Measurements from ENCODE around the gene RPL15.
"Not testable (repeated sequence)": the region's sequence is repeated elsewhere in the genome, so short reads cannot be mapped to it uniquely, and the experiment has no call there.

RPL15 gene

DNA sequence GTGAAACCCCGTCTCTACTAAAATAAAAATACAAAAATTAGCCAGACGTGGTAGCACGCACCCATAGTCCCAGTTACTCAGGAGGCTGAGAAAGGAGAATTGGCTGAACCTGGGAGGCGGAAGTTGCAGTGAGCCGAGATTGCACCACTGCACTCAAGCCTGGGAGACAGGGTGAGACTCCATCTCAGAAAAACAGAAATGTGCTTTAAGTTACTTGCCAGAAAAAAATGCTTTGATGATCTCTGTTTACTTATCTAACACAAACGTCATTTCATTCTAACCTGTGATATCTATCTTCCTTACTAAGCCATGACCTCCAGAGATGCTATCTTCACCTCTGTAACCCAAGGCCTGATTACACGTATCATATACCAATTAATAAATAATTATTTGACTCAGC is 7.6 kb upstream of the RPL15 start:
- H3K4me3 ChIP-seq (ENCODE audit: low read length): no peak overlapping the region
- no peaks in the 10 kb centered on the region for H4K20me1 ChIP-seq (ENCODE audit: insufficient read depth, low read length)
- H3K27ac ChIP-seq (ENCODE audit: low read length): no peak overlapping the region
- no peak overlapping the region for H2AFZ ChIP-seq (ENCODE audit: low read length)
- no peaks in the 10 kb centered on the region for H3K9me3 ChIP-seq (replicated peaks; ENCODE audit: insufficient read depth, low read length)
- H3K4me1 ChIP-seq (ENCODE audit: low read length): peaks cover 10% of the 10 kb centered on the region
- H3K9me2 ChIP-seq (replicated peaks; ENCODE audit: insufficient read depth, low read length): no peaks in the 10 kb centered on the region
- H3K9ac ChIP-seq (ENCODE audit: low read length): no peak overlapping the region
- TF ChIP-seq EZH2phosphoT487 (IDR thresholded peaks at IDR 0.05; ENCODE audit: low read length) (no peak), EZH2 (optimal IDR thresholded peaks at IDR 0.05; ENCODE audit: low read depth, low read length) (no peak), CTCF (IDR thresholded peaks at IDR 0.05; ENCODE audit: low read length) (no peak)
- H3F3A ChIP-seq (ENCODE audit: insufficient read depth, low read length): peaks cover 12% of the 10 kb centered on the region
- H3K27me3 ChIP-seq (replicated peaks; ENCODE audit: insufficient read depth, low read length): no peaks in the 10 kb centered on the region
- H3K79me2 ChIP-seq (ENCODE audit: low read length): no peaks in the 10 kb centered on the region
- no peak overlapping the region for H3K4me2 ChIP-seq (ENCODE audit: low read depth, low read length)
- H3K36me3 ChIP-seq (replicated peaks; ENCODE audit: insufficient read depth, low read length): no peaks in the 10 kb centered on the region
- DNase-seq: no peak

GRCh38 chr3:23911397-23911796 is 5.5 kb upstream of the RPL15 start:
- Histone ChIP-seq H3K9me3 (replicated peaks; ENCODE audit: insufficient read depth, low read length) (no peaks in the 10 kb centered on the region), H3K4me2 (ENCODE audit: low read depth, low read length) (no peak overlapping the region), H3F3A (ENCODE audit: insufficient read depth, low read length) (peaks cover 13% of the 10 kb centered on the region), H3K9ac (ENCODE audit: low read length) (no peak overlapping the region), H4K20me1 (ENCODE audit: insufficient read depth, low read length) (no peaks in the 10 kb centered on the region), H3K9me2 (replicated peaks; ENCODE audit: insufficient read depth, low read length) (no peaks in the 10 kb centered on the region), H3K36me3 (replicated peaks; ENCODE audit: insufficient read depth, low read length) (no peaks in the 10 kb centered on the region), H2AFZ (ENCODE audit: low read length) (no peak overlapping the region), H3K4me3 (ENCODE audit: low read length) (no peak overlapping the region), H3K27ac (ENCODE audit: low read length) (no peak overlapping the region), H3K27me3 (replicated peaks; ENCODE audit: insufficient read depth, low read length) (peaks cover 8% of the 10 kb centered on the region), H3K4me1 (ENCODE audit: low read length) (peaks cover 24% of the 10 kb centered on the region), H3K79me2 (ENCODE audit: low read length) (peaks cover 6% of the 10 kb centered on the region; the same call in 1 of the 2 replicates)
- no peak for TF ChIP-seq CTCF (IDR thresholded peaks at IDR 0.05; ENCODE audit: low read length)
- no peak for TF ChIP-seq EZH2 (optimal IDR thresholded peaks at IDR 0.05; ENCODE audit: low read depth, low read length)
- TF ChIP-seq EZH2phosphoT487 (IDR thresholded peaks at IDR 0.05; ENCODE audit: low read length): no peak
- DNase-seq: no peak

DNA sequence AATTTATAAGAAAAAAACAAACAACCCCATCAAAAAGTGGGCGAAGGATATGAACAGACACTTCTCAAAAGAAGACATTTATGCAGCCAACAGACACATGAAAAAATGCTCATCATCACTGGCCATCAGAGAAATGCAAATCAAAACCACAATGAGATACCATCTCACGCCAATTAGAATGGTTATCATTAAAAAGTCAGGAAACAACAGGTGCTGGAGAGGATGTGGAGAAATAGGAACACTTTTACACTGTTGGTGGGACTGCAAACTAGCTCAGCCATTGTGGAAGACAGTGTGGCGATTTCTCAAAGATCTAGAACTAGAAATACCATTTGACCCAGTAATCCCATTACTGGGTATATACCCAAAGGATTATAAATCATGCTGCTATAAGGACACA is 4.6 kb upstream of the RPL15 start:
- not testable (repeated sequence) for H3K4me2 ChIP-seq (ENCODE audit: low read depth, low read length); H3K36me3 ChIP-seq (replicated peaks; ENCODE audit: insufficient read depth, low read length); H2AFZ ChIP-seq (ENCODE audit: low read length); H3K27ac ChIP-seq (ENCODE audit: low read length); H3K4me3 ChIP-seq (ENCODE audit: low read length); H4K20me1 ChIP-seq (ENCODE audit: insufficient read depth, low read length); H3K27me3 ChIP-seq (replicated peaks; ENCODE audit: insufficient read depth, low read length); H3K9me2 ChIP-seq (replicated peaks; ENCODE audit: insufficient read depth, low read length); H3K9ac ChIP-seq (ENCODE audit: low read length); H3K79me2 ChIP-seq (ENCODE audit: low read length); DNase-seq; H3K9me3 ChIP-seq (replicated peaks; ENCODE audit: insufficient read depth, low read length)
- Histone ChIP-seq H3F3A (ENCODE audit: insufficient read depth, low read length) (peaks cover 17% of the 10 kb centered on the region), H3K4me1 (ENCODE audit: low read length) (peaks cover 25% of the 10 kb centered on the region)

GRCh38 chr3:23913182-23913581 is 3.8 kb upstream of the RPL15 start:
- Histone ChIP-seq H3K36me3 (replicated peaks; ENCODE audit: insufficient read depth, low read length) (0 out of 2 replicates have a peak, but pooled peaks cover 4% of the 10 kb centered on the region), H4K20me1 (ENCODE audit: insufficient read depth, low read length) (peaks cover 6% of the 10 kb centered on the region), H3K27me3 (replicated peaks; ENCODE audit: insufficient read depth, low read length) (peaks cover 8% of the 10 kb centered on the region), H3K9ac (ENCODE audit: low read length) (no peak overlapping the region), H3K9me3 (replicated peaks; ENCODE audit: insufficient read depth, low read length) (no peaks in the 10 kb centered on the region), H3K79me2 (ENCODE audit: low read length) (peaks cover 18% of the 10 kb centered on the region), H3K4me1 (ENCODE audit: low read length) (peaks cover 27% of the 10 kb centered on the region), H3K9me2 (replicated peaks; ENCODE audit: insufficient read depth, low read length) (no peaks in the 10 kb centered on the region), H3F3A (ENCODE audit: insufficient read depth, low read length) (peaks cover 25% of the 10 kb centered on the region), H2AFZ (ENCODE audit: low read length) (no peak overlapping the region), H3K27ac (ENCODE audit: low read length) (no peak overlapping the region), H3K4me3 (ENCODE audit: low read length) (no peak overlapping the region), H3K4me2 (ENCODE audit: low read depth, low read length) (no peak overlapping the region)
- DNase-seq: no peak
- no peak for TF ChIP-seq EZH2phosphoT487 (IDR thresholded peaks at IDR 0.05; ENCODE audit: low read length)
- no peak for TF ChIP-seq CTCF (IDR thresholded peaks at IDR 0.05; ENCODE audit: low read length)
